BLaER1 treated with 17β-estradiol and CSF1 and Interleukin-3, amounts not matched to agents 10 nM and 100 nM (cell line): Measurements from ENCODE around the gene KCNAB1.

ENCODE experiments used
- H3K27ac ChIP-seq, 11 experiments: shearing (Covaris generic); formaldehyde crosslinking; 2 replicates each; pipeline ENCODE4 v1.8.1; 2022
- H3K27me3 ChIP-seq, 11 experiments: shearing (Covaris generic); formaldehyde crosslinking; 2 replicates each; pipeline ENCODE4 v1.8.1; 2022
- H3K36me3 ChIP-seq, 11 experiments: shearing (Covaris generic); formaldehyde crosslinking; 2 replicates each; pipeline ENCODE4 v1.8.1; 2022
- H3K4me1 ChIP-seq, 10 experiments: shearing (Covaris generic); formaldehyde crosslinking; 2 replicates each; pipeline ENCODE4 v1.8.1; 2022
- H3K4me2 ChIP-seq, 11 experiments: shearing (Covaris generic); formaldehyde crosslinking; 2 replicates each; pipeline ENCODE4 v1.8.1; 2022
- H3K4me3 ChIP-seq, 10 experiments: shearing (Covaris generic); formaldehyde crosslinking; 2 replicates each; pipeline ENCODE4 v1.8.1; 2022
- H3K9ac ChIP-seq, 11 experiments: shearing (Covaris generic); formaldehyde crosslinking; 2 replicates each; pipeline ENCODE4 v1.8.1; 2022
- H3K9me3 ChIP-seq, 11 experiments: shearing (Covaris generic); formaldehyde crosslinking; replicated peaks in 1 of 11; 2 replicates each; pipeline ENCODE4 v1.8.1; 2022
- H4K20me1 ChIP-seq, 11 experiments: shearing (Covaris generic); formaldehyde crosslinking; 2 replicates each; pipeline ENCODE4 v1.8.1; 2022
- Cebpa-rat ChIP-seq, 11 experiments: shearing (Covaris generic); IDR thresholded peaks; 2 replicates each; pipeline ENCODE4 v1.8.1; 2022

KCNAB1 gene

DNA sequence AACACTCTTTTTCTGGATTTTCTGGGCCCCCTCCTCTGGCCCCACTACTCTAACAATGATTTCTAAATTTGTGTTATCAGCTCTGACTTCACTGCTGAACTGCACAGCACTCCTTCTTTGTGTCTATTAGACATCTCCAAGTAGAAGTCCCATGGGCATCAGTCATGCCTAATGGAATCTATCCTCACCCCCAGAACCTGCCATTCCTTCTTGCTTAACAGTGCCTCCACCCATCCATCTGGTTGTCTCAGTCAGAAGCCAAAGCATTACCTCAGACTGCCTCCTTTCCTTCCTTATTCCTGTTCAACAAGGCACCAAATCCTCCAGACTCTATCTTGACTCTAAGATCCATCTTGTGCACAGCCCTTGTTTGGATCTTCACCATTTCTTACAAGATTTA, 398.3 kb downstream of the KCNAB1 start:
- TF ChIP-seq Cebpa-rat (IDR thresholded peaks at IDR 0.05), result no peak
- Histone ChIP-seq H3K36me3 (no peaks in the 10 kb centered on the region), H4K20me1 (no peaks in the 10 kb centered on the region; a peak in 1 of 22 replicates)

DNA sequence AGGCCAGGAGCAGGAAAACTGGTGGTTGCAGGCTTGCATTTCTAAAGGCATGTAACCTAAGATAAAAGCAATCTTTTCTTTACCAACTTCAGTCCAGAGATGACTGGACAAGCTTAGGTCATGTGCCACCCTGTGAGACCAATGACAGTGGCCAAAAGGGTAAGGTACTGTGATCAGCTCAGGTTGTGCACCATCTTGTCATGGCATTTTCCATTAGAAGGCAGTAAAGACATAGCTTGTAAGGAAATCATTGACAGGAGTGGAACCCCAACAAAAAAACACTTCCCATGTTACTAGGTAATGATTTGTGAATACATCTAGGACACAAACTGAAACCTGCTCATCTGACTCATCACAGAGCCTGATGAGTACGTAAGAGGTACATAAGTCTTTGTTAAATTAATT, 399.4 kb downstream of the KCNAB1 start:
- peaks cover 0 to 13% (median 0%) of the 10 kb centered on the region in 11 experiments; a peak in 2 of 22 replicates for H3K27me3 ChIP-seq
- no peaks in the 10 kb centered on the region for H3K36me3 ChIP-seq
- H3K4me1 ChIP-seq, result peaks cover 2 to 32% (median 5%) of the 10 kb centered on the region in 10 experiments; a peak in 19 of 20 replicates
- no peak overlapping the region for H3K4me3 ChIP-seq
- peaks cover 0 to 8% (median 5%) of the 10 kb centered on the region in 11 experiments; a peak in 7 of 22 replicates for H3K9me3 ChIP-seq
- no peak overlapping the region for H3K9ac ChIP-seq
- no peak for TF ChIP-seq Cebpa-rat (IDR thresholded peaks at IDR 0.05)
- no peak overlapping the region for H3K27ac ChIP-seq
- no peaks in the 10 kb centered on the region; a peak in 1 of 22 replicates for H4K20me1 ChIP-seq
- H3K4me2 ChIP-seq, result no peak overlapping the region

More for the DNA sequence above, 398.3 kb downstream of the KCNAB1 start:
- Histone ChIP-seq H3K9ac (no peak overlapping the region), H3K4me1 (peaks cover 0 to 21% (median 0%) of the 10 kb centered on the region in 10 experiments; a peak in 6 of 20 replicates), H3K4me2 (no peak overlapping the region), H3K27ac (no peak overlapping the region), H3K9me3 (peaks cover 0 to under 1% (median 0%) of the 10 kb centered on the region in 11 experiments; a peak in 2 of 22 replicates), H3K4me3 (no peak overlapping the region), H3K27me3 (peaks cover 0 to 10% (median 0%) of the 10 kb centered on the region in 11 experiments; a peak in 2 of 22 replicates)

DNA sequence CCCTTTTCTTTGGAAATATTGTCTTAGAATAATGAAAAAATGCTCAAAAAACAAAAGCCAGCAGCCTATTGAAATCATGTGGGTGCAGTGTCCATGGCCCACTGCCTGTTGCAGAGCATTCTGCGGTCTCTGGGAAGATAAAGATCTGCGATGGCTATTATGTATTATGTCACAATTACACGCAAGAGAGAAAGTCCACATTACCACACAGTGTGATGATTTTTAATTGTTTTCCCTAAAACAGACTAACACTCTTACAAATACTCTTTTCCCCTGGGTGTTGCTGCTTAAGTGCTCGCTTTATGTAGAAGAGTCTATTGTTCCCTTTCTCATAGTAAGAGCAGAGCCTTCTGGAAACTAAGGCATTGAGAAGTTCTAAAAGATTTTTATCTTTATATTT, 402.3 kb downstream of the KCNAB1 start:
- Histone ChIP-seq H3K27me3 (peaks cover 0 to 13% (median 0%) of the 10 kb centered on the region in 11 experiments; a peak in 2 of 22 replicates), H3K9ac (no peak overlapping the region), H3K27ac (no peak overlapping the region), H3K4me3 (no peak overlapping the region), H3K9me3 (peaks cover 0 to 8% (median 5%) of the 10 kb centered on the region in 11 experiments; a peak in 7 of 22 replicates), H3K4me2 (no peak overlapping the region), H3K36me3 (no peaks in the 10 kb centered on the region), H4K20me1 (no peaks in the 10 kb centered on the region), H3K4me1 (peaks cover 8 to 22% (median 11%) of the 10 kb centered on the region in 10 experiments; a peak in 19 of 20 replicates)
- no peak for TF ChIP-seq Cebpa-rat (IDR thresholded peaks at IDR 0.05)

DNA sequence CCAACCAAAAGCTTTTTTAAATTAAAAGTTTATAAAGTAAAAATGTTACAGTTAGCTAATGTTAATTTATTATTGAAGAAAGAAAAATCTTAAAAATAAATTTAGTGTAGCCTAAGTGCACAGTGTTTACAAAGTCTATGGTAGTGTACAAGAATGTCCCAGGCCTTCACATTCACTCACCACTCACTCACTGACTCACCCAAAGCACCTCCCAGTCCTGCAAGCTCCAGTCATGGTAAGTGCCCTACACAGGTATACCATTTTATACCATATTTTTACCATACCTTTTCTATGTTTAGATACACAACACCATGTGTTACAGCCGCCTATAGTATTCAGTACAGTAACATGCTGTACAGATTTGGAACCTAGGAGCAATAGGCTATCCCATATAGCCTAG, 405.4 kb downstream of the KCNAB1 start:
- Histone ChIP-seq H3K4me2 (no peak overlapping the region), H4K20me1 (no peaks in the 10 kb centered on the region; a peak in 1 of 22 replicates), H3K27ac (no peak overlapping the region), H3K4me3 (no peak overlapping the region), H3K27me3 (peaks cover 0 to 13% (median 0%) of the 10 kb centered on the region in 11 experiments; a peak in 3 of 22 replicates), H3K4me1 (peaks cover 8 to 19% (median 11%) of the 10 kb centered on the region in 10 experiments; a peak in 19 of 20 replicates), H3K9ac (no peak overlapping the region), H3K36me3 (no peaks in the 10 kb centered on the region), H3K9me3 (peaks cover 0 to 8% (median 5%) of the 10 kb centered on the region in 11 experiments; a peak in 7 of 22 replicates)
- no peak for TF ChIP-seq Cebpa-rat (IDR thresholded peaks at IDR 0.05)

DNA sequence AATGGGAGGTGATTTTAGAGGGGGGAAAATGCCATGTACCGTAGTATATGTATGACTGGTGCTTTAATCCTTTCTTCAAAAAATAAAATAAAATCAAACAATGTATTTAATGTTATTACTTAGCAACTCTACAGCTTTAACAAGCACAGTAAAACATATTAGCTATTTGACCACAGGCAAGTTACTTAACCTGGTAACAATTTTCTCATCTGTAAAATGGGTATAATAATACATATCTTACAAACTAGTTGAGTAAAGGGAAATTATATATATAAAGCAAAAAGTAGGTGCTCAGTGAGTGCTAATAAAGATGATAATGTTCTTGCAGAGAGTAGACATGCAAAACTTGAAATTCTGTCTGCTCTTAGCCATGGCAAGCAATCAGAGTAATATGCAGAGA, 406.7 kb downstream of the KCNAB1 start:
- peaks cover 0 to 8% (median 5%) of the 10 kb centered on the region in 11 experiments; a peak in 7 of 22 replicates for H3K9me3 ChIP-seq
- no peak for TF ChIP-seq Cebpa-rat (IDR thresholded peaks at IDR 0.05)
- no peak overlapping the region for H3K4me3 ChIP-seq
- no peaks in the 10 kb centered on the region for H3K36me3 ChIP-seq
- no peak overlapping the region for H3K27ac ChIP-seq
- H4K20me1 ChIP-seq, result no peaks in the 10 kb centered on the region; a peak in 1 of 22 replicates
- H3K4me2 ChIP-seq, result no peak overlapping the region
- no peak overlapping the region for H3K9ac ChIP-seq
- H3K4me1 ChIP-seq, result peaks cover 8 to 19% (median 11%) of the 10 kb centered on the region in 10 experiments; a peak in 19 of 20 replicates
- peaks cover 0 to 13% (median 0%) of the 10 kb centered on the region in 11 experiments; a peak in 3 of 22 replicates for H3K27me3 ChIP-seq

DNA sequence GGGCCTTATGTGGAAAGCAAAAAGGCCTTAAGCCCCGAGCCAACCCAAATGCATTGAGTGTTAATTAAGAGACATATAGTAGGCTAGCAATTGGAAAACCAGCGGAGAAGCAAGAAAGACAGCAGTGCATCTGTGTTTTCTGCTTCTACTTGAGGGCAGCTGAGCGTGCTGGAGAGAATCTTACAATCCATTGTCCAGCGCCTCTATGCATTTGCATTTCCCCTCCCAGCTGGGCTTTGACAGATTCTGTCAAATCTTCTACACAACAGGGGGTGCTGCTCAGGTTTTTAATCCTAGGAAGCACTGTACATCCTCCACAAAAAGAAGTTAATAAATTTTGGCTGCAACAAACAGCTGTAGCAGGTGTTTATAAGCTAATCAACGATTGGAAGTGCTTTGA, 410.6 kb downstream of the KCNAB1 start:
- no peak overlapping the region for H3K9ac ChIP-seq
- H3K9me3 ChIP-seq, result no peaks in the 10 kb centered on the region

DNA sequence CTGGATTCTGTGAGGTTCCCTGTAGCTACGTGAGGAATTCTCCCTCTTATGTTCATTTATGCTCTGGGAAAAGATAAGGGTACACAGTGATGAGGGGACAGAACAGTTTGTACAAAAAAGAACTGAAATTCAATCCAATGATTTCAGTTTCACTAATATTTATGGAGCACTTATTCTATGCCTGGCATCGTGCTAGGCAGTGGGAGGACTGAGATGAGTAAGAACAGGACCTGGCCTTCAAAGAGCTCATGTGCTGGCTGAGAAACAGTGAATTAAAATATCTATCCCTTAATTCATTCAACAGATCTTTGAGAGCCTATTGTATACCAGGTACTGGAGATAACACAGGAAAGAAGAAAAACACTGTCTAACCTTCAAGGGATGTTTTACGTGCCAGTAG, 412.4 kb downstream of the KCNAB1 start:
- no peak overlapping the region for H3K9ac ChIP-seq
- peaks cover 0 to 6% (median 0%) of the 10 kb centered on the region in 11 experiments; a peak in 2 of 22 replicates for H4K20me1 ChIP-seq
- H3K27ac ChIP-seq, result no peak overlapping the region
- peaks cover 0 to 6% (median 0%) of the 10 kb centered on the region in 11 experiments; a peak in 2 of 22 replicates for H3K27me3 ChIP-seq
- H3K4me3 ChIP-seq, result no peak overlapping the region
- no peak overlapping the region for H3K4me2 ChIP-seq
- no peaks in the 10 kb centered on the region for H3K9me3 ChIP-seq
- peaks cover 0 to 2% (median 0%) of the 10 kb centered on the region in 11 experiments; a peak in 1 of 22 replicates for H3K36me3 ChIP-seq
- no peak for TF ChIP-seq Cebpa-rat (IDR thresholded peaks at IDR 0.05)
- peaks cover 0 to 7% (median 0%) of the 10 kb centered on the region in 10 experiments; a peak in 1 of 20 replicates for H3K4me1 ChIP-seq

More for the DNA sequence above, 410.6 kb downstream of the KCNAB1 start:
- Histone ChIP-seq H3K27me3 (peaks cover 0 to 6% (median 0%) of the 10 kb centered on the region in 11 experiments; a peak in 2 of 22 replicates), H3K4me3 (no peak overlapping the region), H3K4me2 (no peak overlapping the region), H3K27ac (no peak overlapping the region), H3K36me3 (no peaks in the 10 kb centered on the region), H4K20me1 (peaks cover 0 to 6% (median 0%) of the 10 kb centered on the region in 11 experiments; a peak in 2 of 22 replicates), H3K4me1 (peaks cover 0 to 7% (median 0%) of the 10 kb centered on the region in 10 experiments; a peak in 1 of 20 replicates)
- no peak for TF ChIP-seq Cebpa-rat (IDR thresholded peaks at IDR 0.05)

DNA sequence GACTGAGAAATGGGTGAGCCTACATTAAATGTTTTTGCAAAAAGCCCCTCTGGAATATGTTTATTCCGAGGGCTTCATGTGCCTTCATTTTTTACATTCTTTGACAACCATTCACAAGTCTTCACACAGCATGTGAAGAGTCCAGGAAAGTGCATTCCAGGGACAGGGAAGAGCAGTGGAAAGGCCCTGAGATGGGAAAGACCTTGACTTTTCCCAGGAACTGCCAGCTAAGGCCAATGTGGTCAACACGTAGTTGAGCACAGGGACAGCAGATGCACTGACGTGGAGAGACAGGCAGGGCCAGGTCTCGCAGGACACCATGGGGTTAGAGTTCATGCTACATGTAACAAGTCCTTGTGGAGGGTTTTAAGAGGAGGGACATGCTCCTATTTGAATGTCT, 412.8 kb downstream of the KCNAB1 start:
- peaks cover 0 to 6% (median 0%) of the 10 kb centered on the region in 11 experiments; a peak in 2 of 22 replicates for H3K27me3 ChIP-seq
- peaks cover 0 to 6% (median 0%) of the 10 kb centered on the region in 11 experiments; a peak in 2 of 22 replicates for H4K20me1 ChIP-seq
- no peak overlapping the region for H3K9ac ChIP-seq
- H3K4me1 ChIP-seq, result peaks cover 0 to 7% (median 0%) of the 10 kb centered on the region in 10 experiments; a peak in 1 of 20 replicates
- no peak overlapping the region for H3K27ac ChIP-seq
- TF ChIP-seq Cebpa-rat (IDR thresholded peaks at IDR 0.05), result no peak
- H3K4me3 ChIP-seq, result no peak overlapping the region
- no peak overlapping the region for H3K4me2 ChIP-seq
- H3K36me3 ChIP-seq, result peaks cover 0 to 6% (median 0%) of the 10 kb centered on the region in 11 experiments; a peak in 4 of 22 replicates
- H3K9me3 ChIP-seq, result no peaks in the 10 kb centered on the region

DNA sequence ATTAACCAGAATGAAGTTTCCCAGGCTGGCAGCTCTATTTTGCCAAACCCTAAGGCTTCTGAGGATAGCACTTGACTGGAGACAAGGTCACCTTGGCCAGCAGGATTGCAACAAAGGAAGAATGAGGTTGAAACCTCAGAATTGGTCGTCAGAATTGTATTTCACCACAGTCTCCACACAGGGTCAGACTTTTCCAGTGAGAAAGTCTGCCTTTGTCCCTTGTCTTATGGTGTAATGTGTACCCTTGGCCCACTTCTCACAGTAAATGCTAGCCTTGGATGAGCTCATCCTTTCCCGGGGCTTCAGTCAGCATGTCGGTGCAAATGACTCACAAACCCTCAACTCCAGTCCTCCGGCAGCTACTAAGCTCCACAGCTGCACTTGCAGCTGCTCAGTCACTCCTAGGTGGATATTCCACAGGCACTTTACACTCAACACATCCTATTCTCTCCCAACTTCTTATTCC, 414.8 kb downstream of the KCNAB1 start:
- peaks cover 0 to 7% (median 0%) of the 10 kb centered on the region in 10 experiments; a peak in 1 of 20 replicates for H3K4me1 ChIP-seq
- H4K20me1 ChIP-seq, result peaks cover 0 to 6% (median 0%) of the 10 kb centered on the region in 11 experiments; a peak in 2 of 22 replicates
- H3K27me3 ChIP-seq, result no peaks in the 10 kb centered on the region
- H3K9ac ChIP-seq, result no peak overlapping the region
- no peak overlapping the region for H3K4me2 ChIP-seq
- TF ChIP-seq Cebpa-rat (IDR thresholded peaks at IDR 0.05), result no peak
- H3K27ac ChIP-seq, result no peak overlapping the region
- peaks cover 10 to 26% (median 16%) of the 10 kb centered on the region in 11 experiments; a peak in 18 of 22 replicates for H3K36me3 ChIP-seq
- H3K4me3 ChIP-seq, result no peak overlapping the region
- no peaks in the 10 kb centered on the region for H3K9me3 ChIP-seq
